Left ventricle myocardium superior (tissue), 1 donor: ENCODE data around the gene ARHGAP19. TPM values are rescaled to one million over a fixed set of nuclear protein-coding genes. Genes with fewer than 3 reads are reported as not detected.
"Not testable (repeated sequence)": the region's sequence is repeated elsewhere in the genome, so short reads cannot be mapped to it uniquely, and the experiment has no call there.

ENCODE experiments used
- ATAC-seq: fragments of 200-7000 bp; cut with Tn5 transposase; one replicate; pipeline ENCODE4 v1.9.1; 2020; ENCODE audit warnings: mild to moderate bottlenecking, moderate library complexity
- DNase-seq: peaks from one replicate; pipeline ENCODE4 v3.0.0-alpha.2; 2020
- intact Hi-C: fragments of 100-400 bp; cut with micrococcal nuclease; formaldehyde crosslinking; loops from one replicate; pipeline ENCODE4 v1.11.0; 2022
- total RNA-seq: library from RNA; stranded (reverse); fragmentation: NEBNext Ultra II Directional; extraction: Animal tissue kit (Norgen Biotek cat#: 25700); gene quantifications from one replicate; pipeline ENCODE4 v1.2.1, GENCODE V29; 2021
- donor health status: DM: no; HTN: yes; CAD: no; lungs with severe emphysema.

The ARHGAP19 gene
- total RNA-seq, 1 donor from 2014 or later: 3.3 TPM

- intact Hi-C loops: no loop called here
- DNase-seq (no peak), ATAC-seq (peak; percentile 4)
Measured at GRCh38 chr10:97291357-97292096, 910 bp downstream of the ARHGAP19 start.

GRCh38 chr10:97290576-97291356, 1.7 kb downstream of the ARHGAP19 start:
- intact Hi-C loops, ATAC-seq, DNase-seq: not testable (repeated sequence)

- ATAC-seq, DNase-seq, intact Hi-C loops: not testable (repeated sequence)
Measured at GRCh38 chr10:97290076-97290475, 2.4 kb downstream of the ARHGAP19 start.

GRCh38 chr10:97280783-97281182, 11.7 kb downstream of the ARHGAP19 start:
- no peak for DNase-seq
- ATAC-seq: no peak
- intact Hi-C loops: no loop called here

GRCh38 chr10:97279121-97279815, 13.2 kb downstream of the ARHGAP19 start:
- DNase-seq (no peak), ATAC-seq (peak; percentile 41)
- intact Hi-C loops: no loop called here

- ATAC-seq (peak; percentile 93), DNase-seq (no peak)
- intact Hi-C loops: no loop called here
Measured at GRCh38 chr10:97278491-97278989, 13.9 kb downstream of the ARHGAP19 start.

GRCh38 chr10:97277551-97277950, 14.9 kb downstream of the ARHGAP19 start:
- ATAC-seq: no peak
- intact Hi-C loops: no loop called here
- no peak for DNase-seq

DNA sequence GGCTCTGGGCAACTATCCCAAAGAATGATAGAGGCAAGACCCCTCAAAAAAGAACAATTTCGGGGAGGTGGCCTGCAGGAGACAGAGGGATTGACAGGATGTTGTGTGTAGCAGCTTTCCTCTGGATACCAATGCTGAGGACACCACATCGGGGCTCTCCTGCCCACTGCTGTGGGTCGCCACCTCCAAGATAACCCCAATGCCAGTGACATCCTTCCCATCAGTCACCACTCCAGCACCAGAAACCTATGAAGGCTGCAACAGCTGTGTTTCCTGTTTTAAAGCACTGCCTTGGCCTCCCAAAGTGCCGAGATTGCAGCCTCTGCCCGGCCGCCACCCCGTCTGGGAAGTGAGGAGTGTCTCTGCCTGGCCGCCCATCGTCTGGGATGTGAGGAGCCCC, 17.6 kb downstream of the ARHGAP19 start:
- ATAC-seq (no peak), DNase-seq (no peak)
- intact Hi-C loops: no loop called here

DNA sequence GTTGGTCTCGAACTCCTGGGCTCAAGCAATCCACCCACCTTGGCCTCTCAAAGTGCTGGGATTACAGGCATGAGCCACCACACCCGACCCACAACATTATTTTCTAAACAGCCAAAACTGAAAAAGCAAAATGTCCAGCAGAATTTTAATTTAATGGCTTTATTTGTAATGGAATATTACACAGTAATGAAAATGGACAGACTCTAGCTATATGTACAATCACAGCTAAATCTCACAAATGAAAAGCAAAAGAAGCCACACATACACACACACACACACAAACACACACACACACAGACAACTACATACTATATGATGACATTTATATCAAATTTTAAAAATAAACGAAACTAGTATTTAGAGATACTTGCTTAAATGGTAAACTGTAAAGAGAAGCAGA, 18.7 kb downstream of the ARHGAP19 start:
- ATAC-seq: no peak
- DNase-seq: no peak
- intact Hi-C loops: no loop called here

DNA sequence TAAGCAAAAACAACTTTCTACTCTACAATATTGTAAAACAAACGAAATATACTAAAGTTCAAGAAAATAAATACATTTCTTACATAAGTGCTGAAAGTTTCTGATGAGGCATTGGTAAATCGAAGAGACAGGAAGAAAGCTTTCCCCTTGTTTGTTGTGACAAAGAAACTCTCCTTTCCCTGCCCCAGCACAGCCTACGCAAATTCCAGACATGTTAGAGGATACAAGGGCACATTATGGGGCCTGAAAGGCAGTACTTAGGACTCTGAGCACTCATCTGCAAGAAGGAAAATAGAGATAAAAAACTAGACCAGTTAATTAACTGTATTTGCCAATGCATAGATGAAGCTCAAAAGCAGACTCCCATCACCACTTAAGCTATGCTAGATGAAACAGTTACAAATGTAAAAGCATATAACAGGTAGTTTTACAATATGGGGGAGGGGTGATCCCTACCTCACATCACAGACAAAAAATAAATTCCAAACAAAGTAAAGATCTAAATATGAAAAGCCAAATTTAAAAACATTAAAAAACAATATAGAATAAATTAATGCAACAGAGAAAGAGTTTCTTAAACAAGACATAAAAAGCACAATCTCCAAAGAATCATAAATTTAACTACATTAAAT, 21.8 kb downstream of the ARHGAP19 start:
- DNase-seq (no peak), ATAC-seq (no peak)
- intact Hi-C loops: no loop called here

GRCh38 chr10:97267671-97268070, 24.8 kb downstream of the ARHGAP19 start:
- DNase-seq: no peak
- ATAC-seq: peak; percentile 30
- intact Hi-C loops: no loop called here

DNA sequence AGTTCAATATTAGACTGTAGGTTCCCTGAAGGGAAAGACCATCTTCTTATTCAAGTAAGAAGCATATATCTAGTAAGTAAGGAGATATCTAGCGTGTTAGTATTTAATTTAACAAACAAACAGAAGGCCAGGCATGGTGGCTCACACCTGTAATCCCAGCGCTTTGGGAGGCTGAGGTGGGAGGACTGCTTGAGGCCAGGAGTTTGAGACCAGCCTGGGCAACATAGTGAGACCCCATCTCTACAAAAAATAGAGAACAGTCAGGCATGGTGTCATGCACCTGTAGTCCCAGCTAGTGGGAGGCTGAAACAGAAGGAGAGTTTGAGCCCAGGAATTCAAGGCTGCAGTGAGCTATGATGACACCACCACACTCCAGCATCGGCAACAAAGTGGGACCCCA, 27.3 kb downstream of the ARHGAP19 start:
- DNase-seq, ATAC-seq, intact Hi-C loops: not testable (repeated sequence)

DNA sequence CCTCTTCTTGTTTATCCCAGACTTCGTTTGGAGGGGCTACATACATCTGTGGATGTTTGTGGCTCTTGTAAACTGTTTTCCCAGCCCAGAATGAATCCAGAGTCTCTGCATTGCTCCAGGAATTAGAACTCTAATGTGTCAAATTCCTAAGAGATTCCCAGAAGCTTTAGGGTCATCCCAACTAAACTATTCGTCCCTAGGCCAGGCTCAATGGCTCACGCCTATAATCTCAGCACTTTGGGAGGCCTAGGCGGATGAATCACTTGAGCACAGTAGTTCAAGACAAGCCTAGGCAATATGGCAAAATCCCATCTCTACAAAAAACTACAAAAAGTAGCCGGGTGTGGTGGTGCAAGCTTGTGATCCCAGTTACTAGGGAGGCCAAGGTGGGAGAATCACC, 28.5 kb downstream of the ARHGAP19 start:
- intact Hi-C loops: no loop called here
- DNase-seq (no peak), ATAC-seq (no peak)

- ATAC-seq: no peak
- DNase-seq: no peak
- intact Hi-C loops: no loop called here
Measured at GRCh38 chr10:97261656-97262055, 30.8 kb downstream of the ARHGAP19 start.

GRCh38 chr10:97261183-97261582, 31.3 kb downstream of the ARHGAP19 start:
- ATAC-seq: no peak
- intact Hi-C loops: no loop called here
- DNase-seq: no peak

GRCh38 chr10:97259119-97259518, 33.3 kb downstream of the ARHGAP19 start:
- ATAC-seq (no peak), DNase-seq (no peak)
- intact Hi-C loops: no loop called here

- DNase-seq (no peak), ATAC-seq (no peak)
- intact Hi-C loops: no loop called here
Measured at GRCh38 chr10:97256356-97256755, 36.1 kb downstream of the ARHGAP19 start.

DNA sequence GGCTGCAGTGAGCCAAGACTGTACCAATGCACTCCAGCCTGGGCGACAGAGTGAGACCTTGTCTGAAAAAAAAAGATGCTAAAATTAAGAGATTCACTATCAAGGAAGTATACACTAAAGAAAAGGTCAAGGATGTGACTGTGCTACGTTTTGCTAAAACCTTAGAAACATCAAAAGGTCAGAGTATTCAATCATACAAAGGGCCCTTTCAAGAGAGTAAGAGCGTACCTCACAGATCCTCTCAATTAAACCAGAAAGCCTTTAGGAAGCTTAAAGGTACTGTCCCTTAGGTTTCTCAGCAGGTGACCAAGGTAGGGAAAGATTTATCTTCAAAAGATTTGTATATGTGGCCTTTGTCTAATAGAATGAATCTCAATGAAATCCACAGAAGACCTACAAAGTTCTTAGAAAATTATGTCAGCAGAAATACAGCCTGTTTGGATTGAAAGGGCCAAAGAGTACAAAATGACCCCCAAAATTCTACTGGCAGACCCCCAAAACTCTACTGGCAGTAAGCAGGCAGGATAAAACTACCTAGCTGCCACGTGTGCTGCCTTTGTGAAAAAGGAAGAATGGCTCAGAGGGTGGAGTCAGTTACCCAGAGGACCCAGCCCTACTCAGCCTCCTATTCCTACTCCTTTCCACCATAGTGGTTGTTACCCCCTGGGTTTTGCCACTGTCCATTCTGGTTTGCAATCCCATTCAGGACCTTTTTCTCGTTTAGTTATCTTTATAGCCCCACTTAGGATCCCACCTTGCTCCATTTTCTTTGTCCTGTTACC, 36.7 kb downstream of the ARHGAP19 start:
- ATAC-seq (no peak), DNase-seq (no peak)
- intact Hi-C loops: no loop called here

- ATAC-seq: no peak
- DNase-seq: no peak
- intact Hi-C loops: no loop called here
Measured at GRCh38 chr10:97254694-97255093, 37.7 kb downstream of the ARHGAP19 start.
